GM18508 (cell line): ENCODE measurements around the gene MTRF1.
"Not testable (repeated sequence)": the region's sequence is repeated elsewhere in the genome, so short reads cannot be mapped to it uniquely, and the experiment has no call there.

Experiments used
- ATAC-seq: cut with Tn5 transposase; IDR thresholded peaks from one replicate; pipeline ENCODE4 v1.9.1; 2021; ENCODE audit warnings: moderate number of reproducible peaks; ENCODE audit not compliant: insufficient read depth, unreplicated experiment

MTRF1 gene

DNA sequence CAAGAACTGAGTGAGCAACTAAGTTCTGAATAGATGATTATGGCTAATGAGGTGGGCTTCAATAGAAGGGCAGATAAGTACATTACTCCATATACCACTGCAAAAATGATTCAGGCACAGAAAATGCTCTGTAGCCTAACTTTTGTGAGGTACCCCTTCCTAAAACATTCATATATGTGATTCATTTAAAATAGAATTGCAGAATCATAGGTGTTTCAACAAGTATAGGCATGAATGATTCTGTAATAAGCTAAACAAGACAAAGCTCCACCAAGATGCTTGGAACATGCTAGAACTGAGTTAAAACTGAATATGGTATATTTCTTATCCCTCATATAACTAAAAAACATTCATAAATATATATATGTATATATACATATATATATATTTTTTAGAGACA, 81.1 kb downstream of the MTRF1 start:
- no peak for ATAC-seq

DNA sequence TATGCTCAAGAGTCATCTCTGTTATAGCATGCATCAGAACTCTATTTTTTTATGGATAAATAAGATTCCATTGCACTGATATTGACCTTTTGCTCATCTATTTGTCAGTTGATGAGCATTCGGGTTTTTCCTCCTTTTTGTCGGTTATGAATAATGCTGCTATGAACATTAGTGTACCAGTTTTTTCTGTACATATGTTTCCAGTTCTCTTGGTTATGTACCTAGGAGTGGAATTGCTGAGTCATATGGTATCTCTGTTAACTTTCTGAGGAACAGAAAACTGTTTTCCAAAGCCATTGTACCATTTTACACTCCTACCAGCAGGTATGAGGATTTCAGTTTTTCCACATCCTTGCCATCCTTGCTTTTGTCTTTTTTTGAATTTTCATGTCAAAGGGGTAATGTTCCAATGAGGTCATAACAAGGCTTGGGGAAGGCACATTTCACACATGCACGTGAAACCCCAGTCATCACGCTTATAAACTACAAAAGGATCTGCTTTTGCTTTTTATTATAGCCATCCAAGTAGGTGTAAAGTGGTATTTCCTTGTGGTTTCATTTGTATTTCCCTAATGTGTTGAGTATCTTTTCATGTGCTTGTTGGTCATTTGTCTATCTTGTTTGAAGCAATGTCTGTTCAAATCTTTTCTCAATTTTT, 83.7 kb downstream of the MTRF1 start:
- ATAC-seq: no peak

DNA sequence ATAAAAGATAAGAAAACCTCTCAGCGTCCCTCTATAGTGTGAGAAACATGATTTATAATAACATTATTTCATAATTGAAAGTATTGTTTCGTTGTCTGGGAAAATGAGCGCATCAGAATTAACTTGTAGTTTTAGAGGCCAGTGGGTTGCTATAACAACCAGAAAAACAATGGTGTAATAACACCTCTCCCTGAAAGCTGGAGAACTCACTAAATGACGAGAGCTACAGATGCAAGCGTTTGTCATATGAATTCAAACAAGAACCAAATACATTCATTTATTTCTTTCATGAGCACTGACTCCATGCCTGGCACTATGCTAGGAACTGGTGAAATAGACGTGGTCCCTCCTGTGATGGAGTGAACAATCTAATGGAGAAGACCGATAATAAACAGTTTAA, 85.3 kb downstream of the MTRF1 start:
- no peak for ATAC-seq

DNA sequence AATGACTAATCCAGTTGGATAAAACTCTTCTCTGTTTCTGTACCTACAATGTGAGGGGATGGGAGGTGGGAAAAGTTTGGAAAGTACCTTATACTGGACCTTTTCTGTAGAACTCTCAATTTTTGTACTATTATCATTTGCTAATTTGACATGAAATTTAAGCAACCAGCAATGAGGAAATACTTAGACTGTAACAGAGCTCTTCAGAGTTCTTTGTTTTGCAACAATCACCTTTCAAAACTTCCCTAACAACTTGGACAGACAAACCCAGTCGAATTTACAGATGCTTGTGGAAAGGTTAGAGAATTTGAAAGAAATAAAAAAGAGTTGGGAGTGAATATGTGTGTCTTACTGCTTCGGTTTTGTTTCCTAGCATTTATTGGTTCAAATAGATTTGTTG, 85.8 kb downstream of the MTRF1 start:
- no peak for ATAC-seq

DNA sequence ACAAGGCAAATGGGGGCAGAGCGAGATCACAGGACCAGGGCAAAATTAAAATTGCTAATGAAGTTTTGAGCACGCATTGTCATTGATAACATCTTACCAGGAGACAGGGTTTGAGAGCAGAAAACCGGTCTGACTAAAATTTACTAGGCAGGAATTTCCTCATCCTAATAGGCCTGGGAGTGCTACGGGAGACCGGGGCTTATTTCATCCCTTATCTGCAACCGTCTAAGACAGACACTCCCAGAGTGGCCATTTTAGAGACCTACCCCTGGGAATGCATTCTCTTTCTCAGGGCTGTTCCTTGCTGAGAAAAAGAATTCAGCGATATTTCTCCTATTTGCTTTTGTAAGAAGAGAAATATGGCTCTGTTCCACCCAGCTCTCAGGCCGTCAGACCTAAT, 87.8 kb downstream of the MTRF1 start:
- not testable (repeated sequence) for ATAC-seq
